Measurements from ENCODE around the gene RXFP3. TPM values are rescaled to one million over a fixed set of nuclear protein-coding genes. Genes with fewer than 3 reads are reported as not detected.

The RXFP3 gene

GRCh38 chr5:33985447-33985846 lies 49.3 kb downstream of the RXFP3 start:
- Histone ChIP-seq H3K27ac (ENCODE audit: low read depth, low read length) (no peak overlapping the region), H3K56ac (ENCODE audit: low read length) (no peak overlapping the region), H3K79me2 (ENCODE audit: control insufficient read depth, insufficient read depth, low read length) (no peaks in the 10 kb centered on the region), H2AK5ac (ENCODE audit: low read length) (no peak overlapping the region), H3K36me3 (ENCODE audit: control insufficient read depth, insufficient read depth, low read length) (peaks cover 2% of the 10 kb centered on the region), H3K27me3 (ENCODE audit: insufficient read depth, low read length, poor library complexity) (no peaks in the 10 kb centered on the region), H3K4ac (ENCODE audit: low read depth, low read length) (no peak overlapping the region), H4K5ac (ENCODE audit: low read length) (no peak overlapping the region), H3K4me2 (ENCODE audit: low read length) (no peak overlapping the region), H3K4me1 (ENCODE audit: control insufficient read depth, low read depth, low read length) (peaks cover 3% of the 10 kb centered on the region), H4K8ac (ENCODE audit: low read depth, low read length) (no peak overlapping the region), H3K4me3 (ENCODE audit: low read length) (no peak overlapping the region), H2BK5ac (ENCODE audit: low read length) (no peak overlapping the region), H3K18ac (ENCODE audit: low read length) (no peak overlapping the region), H3K23ac (ENCODE audit: low read length) (no peak overlapping the region), H3K79me1 (ENCODE audit: low read length) (no peaks in the 10 kb centered on the region), H2BK120ac (ENCODE audit: low read depth, low read length) (no peak overlapping the region), H2BK15ac (replicated peaks; ENCODE audit: low read depth) (no peak overlapping the region), H3K9ac (ENCODE audit: low read length) (no peak overlapping the region)
- 100% methylated on average over 3 of the region's 6 CpGs for WGBS (ENCODE audit: extremely low coverage, insufficient coverage, low lambda C conversion rate)
- DNase-seq, result no peak

Small RNA genes lying within 50 kb of the gene (small RNA-seq; reads per million reads assigned to genes)
- not detected for gene RNU6-923P (ENCODE audit: insufficient read depth)
